Measurements from ENCODE around the gene SERPINI1. TPM values are rescaled to one million over a fixed set of nuclear protein-coding genes. Genes with fewer than 3 reads are reported as not detected.

The SERPINI1 gene
- total RNA-seq, 1 experiment from 2014 or later: 6.4 TPM

DNA sequence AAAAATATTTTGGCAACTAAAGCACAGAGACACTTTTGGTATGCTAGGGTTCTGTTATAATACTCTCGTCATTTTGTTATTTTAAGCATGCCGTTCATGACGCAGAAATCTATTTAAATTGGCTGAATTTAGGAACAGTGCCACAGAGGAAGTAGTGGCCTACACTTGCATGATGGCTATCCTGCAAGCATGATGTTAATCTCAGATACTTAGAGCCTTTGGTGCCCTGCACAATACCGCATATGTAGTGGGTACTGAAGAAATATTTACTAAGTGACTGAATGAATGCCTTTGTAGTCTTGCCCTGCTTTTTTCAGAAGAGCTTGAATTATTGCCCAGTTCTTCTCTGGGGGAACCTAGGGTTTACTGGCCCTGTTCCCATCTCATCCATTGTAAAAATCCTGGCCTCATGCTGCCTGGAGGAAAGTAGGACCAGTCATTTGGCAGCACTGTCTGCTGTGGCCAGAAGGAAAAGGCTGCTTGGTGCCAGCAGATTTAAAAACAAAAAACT is 79.0 kb downstream of the SERPINI1 start:
- no peak overlapping the region for H3K27ac Mint-ChIP-seq
- no peaks in the 10 kb centered on the region for H3K9me3 Mint-ChIP-seq
- ChIA-PET CTCF (no interaction called here), POLR2A (no interaction called here)
- DNase-seq (ENCODE audit: low spot score) (no peak), ATAC-seq (no peak)
- H3K4me1 Mint-ChIP-seq: no peaks in the 10 kb centered on the region
- no peak overlapping the region for H3K4me3 Mint-ChIP-seq
- H3K27me3 Mint-ChIP-seq (ENCODE audit: low read depth): no peaks in the 10 kb centered on the region
- H3K36me3 Mint-ChIP-seq: no peaks in the 10 kb centered on the region
- TF ChIP-seq TEAD4 (CRISPR knock-in tag; IDR thresholded peaks at IDR 0.05) (no peak), ZNF396 (CRISPR knock-in tag; IDR thresholded peaks at IDR 0.05; ENCODE audit: borderline replicate concordance) (no peak), JUN (CRISPR knock-in tag; IDR thresholded peaks at IDR 0.05) (no peak), ZNF671 (CRISPR knock-in tag; IDR thresholded peaks at IDR 0.05) (no peak), ZNF232 (CRISPR knock-in tag; IDR thresholded peaks at IDR 0.05) (no peak), ZNF416 (CRISPR knock-in tag; IDR thresholded peaks at IDR 0.05) (no peak)

DNA sequence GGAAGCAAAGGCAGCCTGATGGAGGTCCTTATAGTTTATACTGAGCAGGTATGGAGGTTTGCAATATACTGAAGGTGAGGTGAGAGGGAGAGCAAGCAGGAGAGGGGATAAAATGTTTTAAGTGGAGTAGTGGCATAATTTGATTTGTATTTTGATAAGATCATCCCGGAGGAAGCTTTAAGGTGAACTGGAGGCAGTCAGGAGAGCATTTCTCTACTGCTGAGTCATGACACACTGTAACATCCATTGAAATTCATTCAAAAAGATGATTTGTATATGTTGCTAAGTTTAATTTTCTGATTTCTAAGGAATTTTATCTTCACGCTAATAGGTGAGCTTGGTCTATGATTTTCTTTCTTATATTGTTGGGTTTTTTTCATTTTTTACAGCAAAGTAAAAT is 81.4 kb downstream of the SERPINI1 start:
- H3K4me3 Mint-ChIP-seq: no peak overlapping the region
- ChIA-PET CTCF (no interaction called here), POLR2A (no interaction called here)
- no peak overlapping the region; the same call in 1 of the 2 replicates for H3K27ac Mint-ChIP-seq
- no peaks in the 10 kb centered on the region for H3K27me3 Mint-ChIP-seq (ENCODE audit: low read depth)
- H3K36me3 Mint-ChIP-seq: no peaks in the 10 kb centered on the region
- H3K9me3 Mint-ChIP-seq: peaks cover 4% of the 10 kb centered on the region; the same call in 1 of the 2 replicates
- DNase-seq (ENCODE audit: low spot score): no peak
- ATAC-seq: no peak
- H3K4me1 Mint-ChIP-seq: no peaks in the 10 kb centered on the region
- no peak for TF ChIP-seq FOXP1 (CRISPR knock-in tag; IDR thresholded peaks at IDR 0.05; ENCODE audit: borderline replicate concordance)
- TF ChIP-seq, protein P1, sequence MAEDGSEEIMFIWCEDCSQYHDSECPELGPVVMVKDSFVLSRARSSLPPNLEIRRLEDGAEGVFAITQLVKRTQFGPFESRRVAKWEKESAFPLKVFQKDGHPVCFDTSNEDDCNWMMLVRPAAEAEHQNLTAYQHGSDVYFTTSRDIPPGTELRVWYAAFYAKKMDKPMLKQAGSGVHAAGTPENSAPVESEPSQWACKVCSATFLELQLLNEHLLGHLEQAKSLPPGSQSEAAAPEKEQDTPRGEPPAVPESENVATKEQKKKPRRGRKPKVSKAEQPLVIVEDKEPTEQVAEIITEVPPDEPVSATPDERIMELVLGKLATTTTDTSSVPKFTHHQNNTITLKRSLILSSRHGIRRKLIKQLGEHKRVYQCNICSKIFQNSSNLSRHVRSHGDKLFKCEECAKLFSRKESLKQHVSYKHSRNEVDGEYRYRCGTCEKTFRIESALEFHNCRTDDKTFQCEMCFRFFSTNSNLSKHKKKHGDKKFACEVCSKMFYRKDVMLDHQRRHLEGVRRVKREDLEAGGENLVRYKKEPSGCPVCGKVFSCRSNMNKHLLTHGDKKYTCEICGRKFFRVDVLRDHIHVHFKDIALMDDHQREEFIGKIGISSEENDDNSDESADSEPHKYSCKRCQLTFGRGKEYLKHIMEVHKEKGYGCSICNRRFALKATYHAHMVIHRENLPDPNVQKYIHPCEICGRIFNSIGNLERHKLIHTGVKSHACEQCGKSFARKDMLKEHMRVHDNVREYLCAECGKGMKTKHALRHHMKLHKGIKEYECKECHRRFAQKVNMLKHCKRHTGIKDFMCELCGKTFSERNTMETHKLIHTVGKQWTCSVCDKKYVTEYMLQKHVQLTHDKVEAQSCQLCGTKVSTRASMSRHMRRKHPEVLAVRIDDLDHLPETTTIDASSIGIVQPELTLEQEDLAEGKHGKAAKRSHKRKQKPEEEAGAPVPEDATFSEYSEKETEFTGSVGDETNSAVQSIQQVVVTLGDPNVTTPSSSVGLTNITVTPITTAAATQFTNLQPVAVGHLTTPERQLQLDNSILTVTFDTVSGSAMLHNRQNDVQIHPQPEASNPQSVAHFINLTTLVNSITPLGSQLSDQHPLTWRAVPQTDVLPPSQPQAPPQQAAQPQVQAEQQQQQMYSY (CRISPR knock-in tag; IDR thresholded peaks at IDR 0.05): no peak
- TF ChIP-seq, protein P2, sequence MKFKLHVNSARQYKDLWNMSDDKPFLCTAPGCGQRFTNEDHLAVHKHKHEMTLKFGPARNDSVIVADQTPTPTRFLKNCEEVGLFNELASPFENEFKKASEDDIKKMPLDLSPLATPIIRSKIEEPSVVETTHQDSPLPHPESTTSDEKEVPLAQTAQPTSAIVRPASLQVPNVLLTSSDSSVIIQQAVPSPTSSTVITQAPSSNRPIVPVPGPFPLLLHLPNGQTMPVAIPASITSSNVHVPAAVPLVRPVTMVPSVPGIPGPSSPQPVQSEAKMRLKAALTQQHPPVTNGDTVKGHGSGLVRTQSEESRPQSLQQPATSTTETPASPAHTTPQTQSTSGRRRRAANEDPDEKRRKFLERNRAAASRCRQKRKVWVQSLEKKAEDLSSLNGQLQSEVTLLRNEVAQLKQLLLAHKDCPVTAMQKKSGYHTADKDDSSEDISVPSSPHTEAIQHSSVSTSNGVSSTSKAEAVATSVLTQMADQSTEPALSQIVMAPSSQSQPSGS (CRISPR knock-in tag; IDR thresholded peaks at IDR 0.05; ENCODE audit: borderline replicate concordance, low read depth): no peak
- TF ChIP-seq, protein P3, sequence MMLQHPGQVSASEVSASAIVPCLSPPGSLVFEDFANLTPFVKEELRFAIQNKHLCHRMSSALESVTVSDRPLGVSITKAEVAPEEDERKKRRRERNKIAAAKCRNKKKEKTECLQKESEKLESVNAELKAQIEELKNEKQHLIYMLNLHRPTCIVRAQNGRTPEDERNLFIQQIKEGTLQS (CRISPR knock-in tag; conservative IDR thresholded peaks at IDR 0.05): no peak
- TF ChIP-seq, protein P4, sequence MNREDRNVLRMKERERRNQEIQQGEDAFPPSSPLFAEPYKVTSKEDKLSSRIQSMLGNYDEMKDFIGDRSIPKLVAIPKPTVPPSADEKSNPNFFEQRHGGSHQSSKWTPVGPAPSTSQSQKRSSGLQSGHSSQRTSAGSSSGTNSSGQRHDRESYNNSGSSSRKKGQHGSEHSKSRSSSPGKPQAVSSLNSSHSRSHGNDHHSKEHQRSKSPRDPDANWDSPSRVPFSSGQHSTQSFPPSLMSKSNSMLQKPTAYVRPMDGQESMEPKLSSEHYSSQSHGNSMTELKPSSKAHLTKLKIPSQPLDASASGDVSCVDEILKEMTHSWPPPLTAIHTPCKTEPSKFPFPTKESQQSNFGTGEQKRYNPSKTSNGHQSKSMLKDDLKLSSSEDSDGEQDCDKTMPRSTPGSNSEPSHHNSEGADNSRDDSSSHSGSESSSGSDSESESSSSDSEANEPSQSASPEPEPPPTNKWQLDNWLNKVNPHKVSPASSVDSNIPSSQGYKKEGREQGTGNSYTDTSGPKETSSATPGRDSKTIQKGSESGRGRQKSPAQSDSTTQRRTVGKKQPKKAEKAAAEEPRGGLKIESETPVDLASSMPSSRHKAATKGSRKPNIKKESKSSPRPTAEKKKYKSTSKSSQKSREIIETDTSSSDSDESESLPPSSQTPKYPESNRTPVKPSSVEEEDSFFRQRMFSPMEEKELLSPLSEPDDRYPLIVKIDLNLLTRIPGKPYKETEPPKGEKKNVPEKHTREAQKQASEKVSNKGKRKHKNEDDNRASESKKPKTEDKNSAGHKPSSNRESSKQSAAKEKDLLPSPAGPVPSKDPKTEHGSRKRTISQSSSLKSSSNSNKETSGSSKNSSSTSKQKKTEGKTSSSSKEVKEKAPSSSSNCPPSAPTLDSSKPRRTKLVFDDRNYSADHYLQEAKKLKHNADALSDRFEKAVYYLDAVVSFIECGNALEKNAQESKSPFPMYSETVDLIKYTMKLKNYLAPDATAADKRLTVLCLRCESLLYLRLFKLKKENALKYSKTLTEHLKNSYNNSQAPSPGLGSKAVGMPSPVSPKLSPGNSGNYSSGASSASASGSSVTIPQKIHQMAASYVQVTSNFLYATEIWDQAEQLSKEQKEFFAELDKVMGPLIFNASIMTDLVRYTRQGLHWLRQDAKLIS (CRISPR knock-in tag; IDR thresholded peaks at IDR 0.05; ENCODE audit: borderline replicate concordance): no peak
- TF ChIP-seq ESRRA (CRISPR knock-in tag; IDR thresholded peaks at IDR 0.05; ENCODE audit: borderline replicate concordance): no peak
- TF ChIP-seq, protein P5, sequence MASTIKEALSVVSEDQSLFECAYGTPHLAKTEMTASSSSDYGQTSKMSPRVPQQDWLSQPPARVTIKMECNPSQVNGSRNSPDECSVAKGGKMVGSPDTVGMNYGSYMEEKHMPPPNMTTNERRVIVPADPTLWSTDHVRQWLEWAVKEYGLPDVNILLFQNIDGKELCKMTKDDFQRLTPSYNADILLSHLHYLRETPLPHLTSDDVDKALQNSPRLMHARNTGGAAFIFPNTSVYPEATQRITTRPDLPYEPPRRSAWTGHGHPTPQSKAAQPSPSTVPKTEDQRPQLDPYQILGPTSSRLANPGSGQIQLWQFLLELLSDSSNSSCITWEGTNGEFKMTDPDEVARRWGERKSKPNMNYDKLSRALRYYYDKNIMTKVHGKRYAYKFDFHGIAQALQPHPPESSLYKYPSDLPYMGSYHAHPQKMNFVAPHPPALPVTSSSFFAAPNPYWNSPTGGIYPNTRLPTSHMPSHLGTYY (CRISPR knock-in tag; IDR thresholded peaks at IDR 0.05): no peak
- no peak for TF ChIP-seq ZBTB21 (CRISPR knock-in tag; IDR thresholded peaks at IDR 0.05; ENCODE audit: borderline replicate concordance)
- TF ChIP-seq, protein P6, sequence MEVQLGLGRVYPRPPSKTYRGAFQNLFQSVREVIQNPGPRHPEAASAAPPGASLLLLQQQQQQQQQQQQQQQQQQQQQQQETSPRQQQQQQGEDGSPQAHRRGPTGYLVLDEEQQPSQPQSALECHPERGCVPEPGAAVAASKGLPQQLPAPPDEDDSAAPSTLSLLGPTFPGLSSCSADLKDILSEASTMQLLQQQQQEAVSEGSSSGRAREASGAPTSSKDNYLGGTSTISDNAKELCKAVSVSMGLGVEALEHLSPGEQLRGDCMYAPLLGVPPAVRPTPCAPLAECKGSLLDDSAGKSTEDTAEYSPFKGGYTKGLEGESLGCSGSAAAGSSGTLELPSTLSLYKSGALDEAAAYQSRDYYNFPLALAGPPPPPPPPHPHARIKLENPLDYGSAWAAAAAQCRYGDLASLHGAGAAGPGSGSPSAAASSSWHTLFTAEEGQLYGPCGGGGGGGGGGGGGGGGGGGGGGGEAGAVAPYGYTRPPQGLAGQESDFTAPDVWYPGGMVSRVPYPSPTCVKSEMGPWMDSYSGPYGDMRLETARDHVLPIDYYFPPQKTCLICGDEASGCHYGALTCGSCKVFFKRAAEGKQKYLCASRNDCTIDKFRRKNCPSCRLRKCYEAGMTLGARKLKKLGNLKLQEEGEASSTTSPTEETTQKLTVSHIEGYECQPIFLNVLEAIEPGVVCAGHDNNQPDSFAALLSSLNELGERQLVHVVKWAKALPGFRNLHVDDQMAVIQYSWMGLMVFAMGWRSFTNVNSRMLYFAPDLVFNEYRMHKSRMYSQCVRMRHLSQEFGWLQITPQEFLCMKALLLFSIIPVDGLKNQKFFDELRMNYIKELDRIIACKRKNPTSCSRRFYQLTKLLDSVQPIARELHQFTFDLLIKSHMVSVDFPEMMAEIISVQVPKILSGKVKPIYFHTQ (CRISPR knock-in tag; IDR thresholded peaks at IDR 0.05): no peak
- TF ChIP-seq, protein P7, sequence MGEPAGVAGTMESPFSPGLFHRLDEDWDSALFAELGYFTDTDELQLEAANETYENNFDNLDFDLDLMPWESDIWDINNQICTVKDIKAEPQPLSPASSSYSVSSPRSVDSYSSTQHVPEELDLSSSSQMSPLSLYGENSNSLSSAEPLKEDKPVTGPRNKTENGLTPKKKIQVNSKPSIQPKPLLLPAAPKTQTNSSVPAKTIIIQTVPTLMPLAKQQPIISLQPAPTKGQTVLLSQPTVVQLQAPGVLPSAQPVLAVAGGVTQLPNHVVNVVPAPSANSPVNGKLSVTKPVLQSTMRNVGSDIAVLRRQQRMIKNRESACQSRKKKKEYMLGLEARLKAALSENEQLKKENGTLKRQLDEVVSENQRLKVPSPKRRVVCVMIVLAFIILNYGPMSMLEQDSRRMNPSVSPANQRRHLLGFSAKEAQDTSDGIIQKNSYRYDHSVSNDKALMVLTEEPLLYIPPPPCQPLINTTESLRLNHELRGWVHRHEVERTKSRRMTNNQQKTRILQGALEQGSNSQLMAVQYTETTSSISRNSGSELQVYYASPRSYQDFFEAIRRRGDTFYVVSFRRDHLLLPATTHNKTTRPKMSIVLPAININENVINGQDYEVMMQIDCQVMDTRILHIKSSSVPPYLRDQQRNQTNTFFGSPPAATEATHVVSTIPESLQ (CRISPR knock-in tag; IDR thresholded peaks at IDR 0.05): no peak
- TF ChIP-seq, protein P8, sequence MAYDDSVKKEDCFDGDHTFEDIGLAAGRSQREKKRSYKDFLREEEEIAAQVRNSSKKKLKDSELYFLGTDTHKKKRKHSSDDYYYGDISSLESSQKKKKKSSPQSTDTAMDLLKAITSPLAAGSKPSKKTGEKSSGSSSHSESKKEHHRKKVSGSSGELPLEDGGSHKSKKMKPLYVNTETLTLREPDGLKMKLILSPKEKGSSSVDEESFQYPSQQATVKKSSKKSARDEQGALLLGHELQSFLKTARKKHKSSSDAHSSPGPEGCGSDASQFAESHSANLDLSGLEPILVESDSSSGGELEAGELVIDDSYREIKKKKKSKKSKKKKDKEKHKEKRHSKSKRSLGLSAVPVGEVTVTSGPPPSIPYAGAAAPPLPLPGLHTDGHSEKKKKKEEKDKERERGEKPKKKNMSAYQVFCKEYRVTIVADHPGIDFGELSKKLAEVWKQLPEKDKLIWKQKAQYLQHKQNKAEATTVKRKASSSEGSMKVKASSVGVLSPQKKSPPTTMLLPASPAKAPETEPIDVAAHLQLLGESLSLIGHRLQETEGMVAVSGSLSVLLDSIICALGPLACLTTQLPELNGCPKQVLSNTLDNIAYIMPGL (CRISPR knock-in tag; IDR thresholded peaks at IDR 0.05): no peak
